ENCODE results near the gene MATN1.

MATN1 gene

GRCh38 chr1:30765556-30766434 is 42.4 kb upstream of the MATN1 start:
- DNase-seq (ENCODE audit: low spot score), result no peak
- in situ Hi-C loops (cut with MboI; ENCODE audit: low pct_unique_long_range_greater_than_20kb, low sequenced_read_pairs, unreplicated experiment), result no loop called here
- TF ChIP-seq CTCF (IDR thresholded peaks at IDR 0.05; ENCODE audit: extremely low read depth, insufficient read depth, missing control alignments), result no peak

- no peak for TF ChIP-seq CTCF (IDR thresholded peaks at IDR 0.05; ENCODE audit: extremely low read depth, insufficient read depth, missing control alignments)
- DNase-seq (ENCODE audit: low spot score), result peak; percentile 82
- in situ Hi-C loops (cut with MboI; ENCODE audit: low pct_unique_long_range_greater_than_20kb, low sequenced_read_pairs, unreplicated experiment), result no loop called here
Measured at GRCh38 chr1:30764939-30765555, 41.7 kb upstream of the MATN1 start.

GRCh38 chr1:30764396-30764795 is 41.0 kb upstream of the MATN1 start:
- in situ Hi-C loops (cut with MboI; ENCODE audit: low pct_unique_long_range_greater_than_20kb, low sequenced_read_pairs, unreplicated experiment), result no loop called here
- TF ChIP-seq CTCF (IDR thresholded peaks at IDR 0.05; ENCODE audit: extremely low read depth, insufficient read depth, missing control alignments), result no peak
- DNase-seq (ENCODE audit: low spot score), result no peak

- in situ Hi-C loops (cut with MboI; ENCODE audit: low pct_unique_long_range_greater_than_20kb, low sequenced_read_pairs, unreplicated experiment), result no loop called here
- no peak for DNase-seq (ENCODE audit: low spot score)
- TF ChIP-seq CTCF (IDR thresholded peaks at IDR 0.05; ENCODE audit: extremely low read depth, insufficient read depth, missing control alignments), result no peak
Measured at GRCh38 chr1:30763651-30764248, 40.4 kb upstream of the MATN1 start.

- TF ChIP-seq CTCF (IDR thresholded peaks at IDR 0.05; ENCODE audit: extremely low read depth, insufficient read depth, missing control alignments), result no peak
- no peak for DNase-seq (ENCODE audit: low spot score)
- in situ Hi-C loops (cut with MboI; ENCODE audit: low pct_unique_long_range_greater_than_20kb, low sequenced_read_pairs, unreplicated experiment), result no loop called here
Measured at GRCh38 chr1:30762930-30763650, 39.7 kb upstream of the MATN1 start.

Measured in GM13977 (cell line).